ENCODE measurements around the gene ERICH6B.

- TF ChIP-seq CTCF (IDR thresholded peaks at IDR 0.05) (no peak), POLR2A (IDR thresholded peaks at IDR 0.05) (no peak), POLR2AphosphoS5 (IDR thresholded peaks at IDR 0.05) (no peak), EP300 (IDR thresholded peaks at IDR 0.05) (no peak)
Measured at GRCh38 chr13:45607931-45608330, 7.6 kb downstream of the ERICH6B start.

Data from sigmoid colon (tissue), 4 donors.